ENCODE measurements around the gene RPRD2.
"Not testable (repeated sequence)": the region's sequence is repeated elsewhere in the genome, so short reads cannot be mapped to it uniquely, and the experiment has no call there.

RPRD2 gene

DNA sequence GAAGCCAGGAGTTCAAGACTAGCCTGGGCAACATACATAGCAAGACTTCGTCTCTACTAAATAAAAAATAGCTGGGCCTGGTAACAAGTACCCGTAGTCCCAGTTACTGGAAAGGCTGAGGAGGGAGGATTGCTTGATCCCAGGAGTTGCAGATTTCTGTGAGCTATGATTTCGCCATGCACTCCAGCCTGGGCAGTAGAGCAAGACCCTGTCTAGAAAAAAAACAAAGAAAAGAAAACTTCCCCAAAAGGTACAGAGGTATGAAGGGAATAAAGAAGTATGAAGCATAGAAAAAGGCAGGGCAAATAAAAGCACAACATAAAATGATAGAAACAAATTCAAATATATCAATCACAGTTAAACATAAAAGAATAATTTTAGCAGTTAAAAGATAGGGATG, 28.7 kb downstream of the RPRD2 start:
- DNase-seq = no peak

DNA sequence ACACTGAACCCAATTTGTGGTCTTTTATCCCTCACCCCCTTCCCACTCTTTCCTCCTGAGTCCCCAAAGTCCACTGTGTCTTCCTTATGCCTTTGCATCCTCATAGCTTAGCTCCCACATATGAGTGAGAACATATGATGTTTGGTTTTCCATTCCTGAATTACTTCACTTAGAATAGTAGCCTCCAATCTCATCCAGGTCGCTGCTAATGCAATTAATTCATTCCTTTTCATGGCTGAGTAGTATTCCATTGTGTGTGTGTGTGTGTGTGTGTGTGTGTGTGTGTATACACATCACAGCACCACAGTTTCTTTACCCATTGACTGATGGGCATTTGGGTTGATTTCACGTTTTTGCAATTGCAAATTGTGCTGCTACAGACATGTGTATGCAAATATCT, 31.2 kb downstream of the RPRD2 start:
- DNase-seq = not testable (repeated sequence)

DNA sequence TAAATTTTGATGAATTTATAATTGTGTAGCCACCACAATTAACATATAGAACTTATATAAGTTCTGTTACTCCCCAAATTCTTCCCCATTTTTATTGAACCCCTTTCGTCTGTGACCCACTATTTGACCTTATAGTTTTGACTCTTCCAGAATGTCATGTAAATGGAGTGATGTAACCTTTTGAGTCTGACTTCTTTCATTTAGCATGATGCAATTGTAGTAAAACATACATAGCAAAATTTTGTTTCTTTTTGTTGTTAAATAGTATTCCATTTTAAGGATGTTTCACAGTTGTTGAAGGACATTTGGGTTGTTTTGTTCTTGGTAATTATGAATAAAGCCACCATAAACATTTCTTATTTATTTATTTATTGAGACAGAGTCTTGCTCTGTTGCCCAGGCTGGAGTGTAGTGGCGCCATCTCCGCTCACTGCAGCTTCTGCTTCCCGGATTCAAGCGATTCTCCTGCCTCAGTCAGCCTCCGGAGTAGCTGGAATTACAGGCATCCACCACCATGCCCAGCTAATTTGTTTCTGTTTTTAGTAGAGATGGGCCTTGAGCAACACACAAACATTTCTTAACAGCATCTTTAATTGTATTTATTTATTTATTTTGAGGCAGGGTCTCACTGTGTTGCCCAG, 33.6 kb downstream of the RPRD2 start:
- no peak for DNase-seq

DNA sequence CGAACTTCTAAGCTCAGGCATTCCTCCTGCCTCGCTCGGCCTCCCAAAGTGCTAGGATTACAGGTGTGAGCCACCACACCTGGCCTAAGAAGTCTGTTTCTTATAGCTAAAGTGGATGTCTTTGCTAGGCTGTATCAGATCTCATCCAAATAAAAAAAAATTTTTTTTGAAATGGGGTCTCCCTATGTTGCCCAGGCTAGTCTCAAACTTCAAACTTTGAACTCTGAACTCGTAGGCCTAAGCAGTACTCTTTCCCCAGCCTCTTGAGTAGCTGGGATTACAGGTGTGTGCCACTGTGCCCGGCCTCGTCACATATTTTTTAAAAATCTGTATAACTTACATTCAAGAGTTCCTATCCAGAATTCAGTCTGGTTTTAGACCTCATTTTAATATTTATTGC, 40.5 kb downstream of the RPRD2 start:
- DNase-seq = no peak

GRCh38 chr1:150405660-150406059, 41.7 kb downstream of the RPRD2 start:
- no peak for DNase-seq

DNA sequence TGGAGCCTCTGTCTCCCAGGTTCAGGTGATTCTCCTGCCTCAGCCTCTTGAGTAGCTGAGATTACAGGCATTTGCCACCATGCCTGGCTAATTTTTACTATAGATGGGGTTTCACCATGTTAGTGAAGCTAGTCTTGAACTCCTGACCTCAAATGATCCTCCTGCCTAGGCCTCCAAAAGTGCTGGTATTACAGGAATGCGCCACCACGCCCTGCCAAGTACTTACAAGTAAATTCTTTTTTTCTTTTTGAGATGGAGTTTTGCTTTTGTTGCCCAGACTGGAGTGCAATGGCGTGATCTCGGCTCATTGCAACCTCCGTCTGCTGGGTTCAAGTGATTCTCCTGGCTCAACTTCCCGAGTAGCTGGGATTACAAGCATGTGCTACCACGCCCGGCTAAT, 42.5 kb downstream of the RPRD2 start:
- no peak for DNase-seq

- no peak for DNase-seq
Measured at GRCh38 chr1:150407330-150407729, 43.4 kb downstream of the RPRD2 start.

DNA sequence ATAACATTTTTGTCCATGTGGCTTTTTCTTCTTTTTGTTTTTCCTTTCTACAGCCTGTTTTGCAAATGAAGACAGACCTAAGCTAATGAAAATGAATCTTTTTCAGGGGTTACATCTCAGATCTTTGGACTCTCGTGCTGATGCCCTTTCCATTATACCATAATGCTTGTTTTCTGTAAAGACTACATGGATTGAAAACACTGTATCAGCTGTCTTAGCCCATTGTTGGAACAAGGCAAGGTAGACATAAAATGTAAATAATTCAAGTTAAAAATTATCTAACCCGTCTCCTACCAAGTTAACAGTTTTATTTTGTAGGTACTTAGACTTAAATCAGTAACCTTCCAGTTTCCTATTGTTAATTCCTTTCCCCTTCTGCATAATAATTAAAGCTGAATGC, 44.9 kb downstream of the RPRD2 start:
- DNase-seq = no peak

DNA sequence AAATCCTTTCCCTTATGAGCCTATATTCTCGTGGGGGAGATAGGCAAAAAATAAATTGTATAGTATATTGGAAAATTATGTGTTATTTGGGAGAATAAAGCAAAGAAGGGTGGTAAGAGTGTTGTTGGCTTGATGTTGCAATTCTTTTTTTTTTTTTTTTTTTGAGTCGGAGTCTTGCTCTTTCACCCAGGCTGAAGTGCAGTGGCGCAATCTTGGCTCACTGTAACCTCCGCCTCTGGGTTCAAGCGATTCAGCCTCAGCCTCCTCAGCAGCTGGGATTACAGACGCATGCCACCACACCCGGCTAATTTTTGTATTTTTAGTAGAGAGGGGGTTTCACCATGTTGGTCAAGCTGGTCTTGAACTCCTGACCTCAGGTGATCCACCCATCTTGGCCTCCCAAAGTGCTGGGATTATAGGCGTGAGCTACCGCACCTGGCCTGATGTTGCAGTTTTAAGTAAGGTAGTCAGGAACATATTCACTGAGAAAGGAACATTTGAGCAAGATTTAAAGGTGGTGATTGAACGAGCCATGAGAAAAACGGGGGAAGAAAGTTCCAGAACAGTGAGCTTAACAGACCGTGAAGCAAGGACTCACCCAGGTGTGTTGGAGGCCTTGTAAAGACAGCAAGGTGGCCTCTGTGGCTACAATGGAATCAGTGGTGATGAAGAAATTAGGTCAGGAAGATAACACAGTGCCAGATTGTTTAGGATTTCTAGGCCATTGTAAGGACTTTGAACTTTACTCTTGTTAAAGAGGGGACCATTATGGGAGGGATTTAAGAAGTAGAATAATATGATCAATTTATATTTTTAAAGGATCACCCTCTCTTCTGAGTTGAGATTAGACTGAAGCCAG, 45.8 kb downstream of the RPRD2 start:
- DNase-seq = peak; percentile 68

DNA sequence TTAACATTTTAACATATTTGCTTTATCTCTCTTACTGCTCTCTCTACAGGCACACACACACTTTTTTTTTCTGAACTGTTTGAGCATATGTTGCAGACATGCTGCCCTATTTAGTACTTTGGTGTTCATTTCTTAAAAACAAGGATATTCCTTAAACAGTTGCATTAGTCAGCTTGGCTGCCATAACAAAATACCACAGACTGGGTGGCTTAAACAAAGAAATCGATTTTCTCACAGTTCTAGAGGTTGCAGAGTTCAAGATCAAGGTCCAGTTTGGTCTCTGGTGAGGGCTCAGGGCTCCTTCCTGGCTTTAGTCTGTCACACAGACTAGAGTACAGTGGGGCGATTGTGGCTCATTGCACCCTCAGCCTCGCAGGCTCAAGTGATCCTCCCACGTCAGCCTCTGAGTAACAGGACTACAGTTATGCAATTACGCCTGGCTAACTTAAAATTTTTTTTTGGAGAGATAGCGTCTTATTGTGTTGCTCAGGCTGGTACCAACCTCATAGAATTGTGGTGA, 46.7 kb downstream of the RPRD2 start:
- peak; percentile 93 for DNase-seq

- DNase-seq = no peak
Measured at GRCh38 chr1:150414592-150414991, 50.6 kb downstream of the RPRD2 start.

- DNase-seq = no peak
Measured at GRCh38 chr1:150415800-150416199, 51.9 kb downstream of the RPRD2 start.

DNA sequence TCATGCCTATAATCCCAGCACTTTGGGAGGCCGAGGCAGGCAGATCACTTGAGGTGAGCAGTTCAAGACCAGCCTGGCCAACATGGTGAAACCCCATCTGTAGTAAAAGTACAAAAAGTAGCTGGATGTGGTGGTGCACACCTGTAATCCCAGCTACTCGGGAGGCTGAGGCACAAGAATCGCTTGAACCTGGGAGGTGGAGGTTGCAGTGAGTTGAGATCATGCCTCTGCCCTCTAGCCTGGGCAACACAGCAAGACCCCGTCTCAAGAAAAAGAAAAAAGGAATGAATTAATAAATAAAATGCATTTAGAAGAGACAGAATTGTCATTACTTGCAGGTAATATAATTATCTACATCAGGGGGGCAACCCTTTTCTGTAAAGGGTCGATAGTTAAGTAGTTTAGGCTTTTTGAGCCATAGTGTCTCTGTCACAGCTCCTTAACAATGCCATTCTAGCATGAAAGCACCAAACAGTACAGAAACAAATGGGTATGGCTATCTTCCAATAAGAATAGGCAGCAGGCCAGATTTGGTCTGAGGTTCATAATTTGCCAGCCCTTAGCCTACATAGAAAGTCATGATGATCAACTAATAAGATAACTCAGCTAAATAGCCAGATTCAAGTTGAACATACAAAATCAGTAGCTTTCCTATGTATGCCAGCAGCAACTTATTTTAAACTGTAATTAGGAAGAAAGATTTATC, 56.8 kb downstream of the RPRD2 start:
- DNase-seq = no peak

DNA sequence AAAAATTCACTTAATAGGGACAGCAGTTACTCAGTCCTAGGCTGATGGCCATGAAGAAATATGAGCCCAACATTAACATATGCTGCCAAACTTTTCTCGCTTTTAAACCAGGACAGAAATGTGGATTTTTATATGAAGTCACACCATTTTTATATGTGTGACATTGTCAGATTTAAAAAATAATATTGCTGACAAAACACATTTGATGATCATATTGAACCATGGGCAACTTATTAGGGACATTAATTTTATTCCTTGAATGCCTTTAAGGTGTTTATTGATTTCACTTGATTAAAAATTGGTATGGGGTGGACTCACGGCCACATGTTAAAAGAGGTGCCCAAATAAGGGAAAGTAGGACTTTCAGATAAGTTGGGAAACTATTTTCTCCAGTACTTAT, 58.6 kb downstream of the RPRD2 start:
- DNase-seq = no peak

GRCh38 chr1:150429805-150430204, 65.9 kb downstream of the RPRD2 start:
- DNase-seq = peak; percentile 29

GRCh38 chr1:150441121-150441520, 77.2 kb downstream of the RPRD2 start:
- no peak for DNase-seq

DNA sequence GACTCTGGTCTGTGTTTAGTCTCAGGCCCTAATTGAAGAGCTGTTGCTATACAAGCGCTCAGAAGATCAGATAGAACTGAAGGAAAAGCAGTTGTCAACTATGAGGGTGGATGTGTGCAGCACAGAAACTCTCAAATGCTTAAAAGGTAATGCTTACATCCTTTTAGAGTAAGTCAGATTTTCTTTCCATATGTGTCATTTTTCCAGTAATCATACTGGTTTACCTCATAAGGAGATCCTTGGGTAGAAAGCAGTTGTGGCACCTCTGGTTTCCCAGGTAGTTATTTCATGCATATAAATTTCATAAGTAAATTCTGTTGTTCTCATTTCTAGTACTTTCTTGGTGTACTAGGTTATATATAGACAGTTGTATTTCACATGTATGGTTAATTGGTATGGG, 80.3 kb downstream of the RPRD2 start:
- no peak for DNase-seq

- no peak for DNase-seq
Measured at GRCh38 chr1:150456146-150456647, 92.2 kb downstream of the RPRD2 start.

- peak; percentile 40 for DNase-seq
Measured at GRCh38 chr1:150464422-150464826, 100.5 kb downstream of the RPRD2 start.

DNA sequence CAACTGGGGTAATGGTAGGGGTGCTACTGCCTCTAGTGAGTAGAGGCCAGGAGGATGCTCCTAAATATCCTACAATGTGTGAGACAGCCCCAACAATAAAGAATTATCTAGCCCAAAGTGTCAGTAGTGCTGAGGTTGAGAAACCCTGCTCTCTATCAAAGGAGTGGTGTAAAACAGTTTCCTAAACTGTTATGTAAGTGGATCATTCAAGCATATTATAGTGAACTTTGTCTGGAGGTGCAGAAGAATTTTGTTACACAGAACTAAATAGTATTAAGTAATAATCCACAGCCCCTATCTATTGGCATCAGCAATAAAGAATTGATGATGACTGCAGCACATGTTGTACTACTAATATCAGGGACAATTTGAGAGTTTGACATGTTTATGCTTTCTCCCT, 103.0 kb downstream of the RPRD2 start:
- no peak for DNase-seq

GRCh38 chr1:150469291-150469690, 105.3 kb downstream of the RPRD2 start:
- no peak for DNase-seq

DNA sequence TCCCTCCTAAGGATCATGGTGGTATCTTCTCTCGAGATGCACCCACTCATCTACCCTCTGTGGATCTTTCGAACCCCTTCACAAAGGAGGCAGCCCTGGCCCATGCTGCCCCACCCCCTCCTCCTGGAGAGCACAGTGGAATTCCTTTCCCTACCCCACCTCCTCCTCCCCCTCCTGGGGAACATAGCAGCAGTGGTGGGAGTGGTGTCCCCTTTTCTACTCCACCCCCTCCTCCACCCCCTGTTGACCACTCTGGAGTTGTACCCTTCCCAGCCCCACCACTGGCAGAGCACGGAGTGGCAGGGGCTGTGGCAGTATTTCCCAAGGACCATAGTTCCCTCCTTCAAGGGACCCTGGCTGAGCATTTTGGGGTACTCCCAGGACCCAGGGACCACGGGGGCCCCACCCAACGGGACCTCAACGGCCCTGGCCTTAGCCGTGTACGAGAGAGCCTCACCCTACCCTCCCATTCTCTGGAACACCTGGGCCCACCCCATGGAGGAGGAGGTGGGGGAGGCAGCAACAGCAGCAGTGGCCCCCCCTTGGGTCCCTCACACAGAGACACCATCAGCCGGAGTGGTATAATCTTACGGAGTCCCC, 108.8 kb downstream of the RPRD2 start:
- DNase-seq = no peak

GRCh38 chr1:150473659-150474058, 109.7 kb downstream of the RPRD2 start:
- DNase-seq = no peak

Data from MV-4-11 (cell line).